Neural progenitor cell (in vitro differentiated cells): ENCODE results near the gene PIP5K1B. TPM values are rescaled to one million over a fixed set of nuclear protein-coding genes. Genes with fewer than 3 reads are reported as not detected.

Experiments
- DNase-seq: peaks from one replicate; pipeline ENCODE4 v3.0.0-alpha.2; 2016; ENCODE audit warnings: low spot score
- H2AFZ ChIP-seq: fragments of 200-600 bp; sonication (generic); replicated peaks from 2 replicates; pipeline ENCODE4 v1.6.1; 2016; ENCODE audit warnings: antibody characterized with exemption
- H3F3A ChIP-seq: fragments of 200-600 bp; sonication (generic); 2 replicates; pipeline ENCODE4 v1.6.1; 2016; ENCODE audit warnings: antibody characterized with exemption, low read depth
- H3K27ac ChIP-seq: fragments of 200-600 bp; sonication (generic); 2 replicates; pipeline ENCODE4 v1.5.1; 2016; ENCODE audit warnings: mild to moderate bottlenecking
- H3K27me3 ChIP-seq: fragments of 200-600 bp; sonication (generic); 2 replicates; pipeline ENCODE4 v1.6.1; 2016; ENCODE audit warnings: mild to moderate bottlenecking, moderate library complexity
- H3K36me3 ChIP-seq: fragments of 200-600 bp; sonication (generic); 2 replicates; pipeline ENCODE4 v1.5.1; 2016
- H3K4me1 ChIP-seq: fragments of 200-600 bp; sonication (generic); 2 replicates; pipeline ENCODE4 v1.6.1; 2016; ENCODE audit warnings: mixed run types
- H3K4me2 ChIP-seq: fragments of 200-600 bp; sonication (generic); 2 replicates; pipeline ENCODE4 v1.6.1; 2016
- H3K4me3 ChIP-seq: fragments of 200-600 bp; sonication (generic); 2 replicates; pipeline ENCODE4 v1.5.1; 2016
- H3K79me2 ChIP-seq: fragments of 200-600 bp; sonication (generic); 2 replicates; pipeline ENCODE4 v1.6.1; 2016; ENCODE audit warnings: low read depth
- H3K9ac ChIP-seq: fragments of 200-600 bp; sonication (generic); 2 replicates; pipeline ENCODE4 v1.6.1; 2016
- H3K9me3 ChIP-seq: fragments of 200-600 bp; sonication (generic); 2 replicates; pipeline ENCODE4 v1.5.1; 2016; ENCODE audit warnings: low read depth
- H4K20me1 ChIP-seq: fragments of 200-600 bp; sonication (generic); 2 replicates; pipeline ENCODE4 v1.6.1; 2016; ENCODE audit warnings: low read depth
- H3K27ac Mint-ChIP-seq: 3 replicates; pipeline ENCODE4 v1.8.0; 2021; ENCODE audit warnings: mixed read lengths
- H3K27me3 Mint-ChIP-seq: 2 replicates; pipeline ENCODE4 v1.8.0; 2022; ENCODE audit warnings: low read depth, mild to moderate bottlenecking, inconsistent platforms, moderate library complexity, mixed read lengths; ENCODE audit not compliant: insufficient read depth
- H3K36me3 Mint-ChIP-seq: 3 replicates; pipeline ENCODE4 v1.8.0; 2021; ENCODE audit warnings: mixed read lengths
- H3K4me1 Mint-ChIP-seq: 3 replicates; pipeline ENCODE4 v1.8.0; 2021; ENCODE audit warnings: mixed read lengths
- H3K4me3 Mint-ChIP-seq: 3 replicates; pipeline ENCODE4 v1.8.0; 2021; ENCODE audit warnings: mild to moderate bottlenecking, moderate library complexity, mixed read lengths
- H3K9me3 Mint-ChIP-seq: 3 replicates; pipeline ENCODE4 v1.8.0; 2020; ENCODE audit warnings: mixed read lengths
- EZH2 ChIP-seq: fragments of 200-600 bp; sonication (generic); IDR thresholded peaks from 2 replicates; pipeline ENCODE4 v1.6.1; 2017; ENCODE audit warnings: antibody characterized with exemption, mild to moderate bottlenecking, moderate library complexity
- EZH2phosphoT487 ChIP-seq: fragments of 200-600 bp; sonication (generic); IDR thresholded peaks from 2 replicates; pipeline ENCODE4 v1.6.1; 2017; ENCODE audit warnings: antibody characterized with exemption
- total RNA-seq: library from RNA; depleted of rRNA; stranded (reverse); fragments of >200 nt; gene quantifications from 2 replicates; pipeline ENCODE4 v1.2.3, GENCODE V29; 2015; ENCODE audit warnings: low replicate concordance
- TF ChIP-seq, protein P1 (sequence below): fragments of 200-600 bp; sonication (generic); IDR thresholded peaks from 2 replicates; pipeline ENCODE4 v1.5.1; 2017; ENCODE audit warnings: antibody characterized with exemption, mild to moderate bottlenecking

PIP5K1B gene
- total RNA-seq, 1 donor from 2014 or later, result 3.2 TPM

GRCh38 chr9:68690088-68690487 is 15.0 kb upstream of the PIP5K1B start:
- peaks cover 10% of the 10 kb centered on the region for H3K27me3 ChIP-seq
- peaks cover 22% of the 10 kb centered on the region for H3K4me1 ChIP-seq
- peak; percentile 58 for DNase-seq
- no peaks in the 10 kb centered on the region for H4K20me1 ChIP-seq
- H3K27ac ChIP-seq, result no peak overlapping the region
- no peaks in the 10 kb centered on the region for H3K9me3 Mint-ChIP-seq
- no peaks in the 10 kb centered on the region for H3F3A ChIP-seq
- no peaks in the 10 kb centered on the region for H3K9me3 ChIP-seq
- no peak overlapping the region for H2AFZ ChIP-seq
- peak overlapping the region; percentile 83 for H3K27ac Mint-ChIP-seq
- TF ChIP-seq EZH2 (no peak), EZH2phosphoT487 (no peak)
- TF ChIP-seq, protein P1, sequence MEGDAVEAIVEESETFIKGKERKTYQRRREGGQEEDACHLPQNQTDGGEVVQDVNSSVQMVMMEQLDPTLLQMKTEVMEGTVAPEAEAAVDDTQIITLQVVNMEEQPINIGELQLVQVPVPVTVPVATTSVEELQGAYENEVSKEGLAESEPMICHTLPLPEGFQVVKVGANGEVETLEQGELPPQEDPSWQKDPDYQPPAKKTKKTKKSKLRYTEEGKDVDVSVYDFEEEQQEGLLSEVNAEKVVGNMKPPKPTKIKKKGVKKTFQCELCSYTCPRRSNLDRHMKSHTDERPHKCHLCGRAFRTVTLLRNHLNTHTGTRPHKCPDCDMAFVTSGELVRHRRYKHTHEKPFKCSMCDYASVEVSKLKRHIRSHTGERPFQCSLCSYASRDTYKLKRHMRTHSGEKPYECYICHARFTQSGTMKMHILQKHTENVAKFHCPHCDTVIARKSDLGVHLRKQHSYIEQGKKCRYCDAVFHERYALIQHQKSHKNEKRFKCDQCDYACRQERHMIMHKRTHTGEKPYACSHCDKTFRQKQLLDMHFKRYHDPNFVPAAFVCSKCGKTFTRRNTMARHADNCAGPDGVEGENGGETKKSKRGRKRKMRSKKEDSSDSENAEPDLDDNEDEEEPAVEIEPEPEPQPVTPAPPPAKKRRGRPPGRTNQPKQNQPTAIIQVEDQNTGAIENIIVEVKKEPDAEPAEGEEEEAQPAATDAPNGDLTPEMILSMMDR, result no peak
- H3K27me3 Mint-ChIP-seq, result peaks cover 4% of the 10 kb centered on the region
- H3K36me3 Mint-ChIP-seq, result no peaks in the 10 kb centered on the region
- H3K4me2 ChIP-seq, result no peak overlapping the region
- H3K9ac ChIP-seq, result no peak overlapping the region
- H3K36me3 ChIP-seq, result no peaks in the 10 kb centered on the region
- no peaks in the 10 kb centered on the region for H3K79me2 ChIP-seq
- no peak overlapping the region for H3K4me3 ChIP-seq
- peak overlapping the region; percentile 27 for H3K4me3 Mint-ChIP-seq
- H3K4me1 Mint-ChIP-seq, result peaks cover 40% of the 10 kb centered on the region

DNA sequence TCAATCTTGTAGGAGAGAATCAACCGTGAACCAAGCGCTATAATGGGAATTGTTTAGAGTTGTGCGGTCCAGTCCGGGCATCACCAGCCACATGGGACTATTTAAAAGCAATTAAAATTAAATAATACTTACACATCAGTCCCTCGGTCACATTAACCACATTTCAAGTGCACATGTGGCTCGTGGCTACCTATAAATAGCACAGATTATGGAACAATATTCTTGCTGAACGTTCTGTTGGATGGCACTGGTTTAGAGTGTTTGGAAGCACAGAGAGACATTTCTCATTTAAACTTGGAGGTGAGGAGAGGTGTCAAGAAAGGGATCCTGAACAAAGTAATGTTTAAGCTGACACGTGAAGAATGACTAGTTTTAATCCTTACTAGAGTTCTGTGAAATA is 12.5 kb upstream of the PIP5K1B start:
- H3K79me2 ChIP-seq, result no peaks in the 10 kb centered on the region
- peaks cover 3% of the 10 kb centered on the region for H3K27me3 Mint-ChIP-seq
- H3F3A ChIP-seq, result no peaks in the 10 kb centered on the region
- no peaks in the 10 kb centered on the region for H3K36me3 Mint-ChIP-seq
- H3K4me3 Mint-ChIP-seq, result no peak overlapping the region
- no peak overlapping the region for H3K9ac ChIP-seq
- H3K4me2 ChIP-seq, result no peak overlapping the region
- no peak for TF ChIP-seq EZH2phosphoT487
- TF ChIP-seq, protein P1, result no peak
- TF ChIP-seq EZH2, result no peak
- H4K20me1 ChIP-seq, result no peaks in the 10 kb centered on the region
- H2AFZ ChIP-seq, result no peak overlapping the region
- H3K27me3 ChIP-seq, result peaks cover 31% of the 10 kb centered on the region
- H3K4me3 ChIP-seq, result no peak overlapping the region
- no peaks in the 10 kb centered on the region for H3K36me3 ChIP-seq
- H3K4me1 Mint-ChIP-seq, result peaks cover 40% of the 10 kb centered on the region
- no peak for DNase-seq
- H3K4me1 ChIP-seq, result peaks cover 22% of the 10 kb centered on the region
- no peak overlapping the region for H3K27ac ChIP-seq
- peaks cover 10% of the 10 kb centered on the region for H3K9me3 Mint-ChIP-seq
- H3K9me3 ChIP-seq, result no peaks in the 10 kb centered on the region
- no peak overlapping the region for H3K27ac Mint-ChIP-seq

- H3K27me3 ChIP-seq, result peaks cover 35% of the 10 kb centered on the region
- peaks cover 10% of the 10 kb centered on the region for H3K9me3 Mint-ChIP-seq
- no peaks in the 10 kb centered on the region for H3K36me3 Mint-ChIP-seq
- no peaks in the 10 kb centered on the region for H3K36me3 ChIP-seq
- no peak overlapping the region for H3K4me3 ChIP-seq
- no peak overlapping the region for H3K9ac ChIP-seq
- no peaks in the 10 kb centered on the region for H4K20me1 ChIP-seq
- H3K9me3 ChIP-seq, result no peaks in the 10 kb centered on the region
- peaks cover 3% of the 10 kb centered on the region for H3K27me3 Mint-ChIP-seq
- H3F3A ChIP-seq, result no peaks in the 10 kb centered on the region
- TF ChIP-seq, protein P1, result no peak
- TF ChIP-seq EZH2phosphoT487, result no peak
- no peak for TF ChIP-seq EZH2
- H2AFZ ChIP-seq, result no peak overlapping the region
- H3K4me1 ChIP-seq, result peaks cover 11% of the 10 kb centered on the region
- no peak overlapping the region for H3K4me3 Mint-ChIP-seq
- H3K79me2 ChIP-seq, result no peaks in the 10 kb centered on the region
- H3K4me2 ChIP-seq, result no peak overlapping the region
- no peak overlapping the region for H3K27ac Mint-ChIP-seq
- DNase-seq, result no peak
- no peak overlapping the region for H3K27ac ChIP-seq
- peaks cover 38% of the 10 kb centered on the region for H3K4me1 Mint-ChIP-seq
Measured at GRCh38 chr9:68694125-68694524, 10.9 kb upstream of the PIP5K1B start.
